ENCODE results near the gene YAP1.

GRCh38 chr11:102274628-102275027 lies 164.4 kb downstream of the YAP1 start:
- no peak for TF ChIP-seq CTCF (conservative IDR thresholded peaks at IDR 0.05; ENCODE audit: low read length)
- TF ChIP-seq EZH2phosphoT487 (IDR thresholded peaks at IDR 0.05; ENCODE audit: borderline replicate concordance, low read depth, low read length) = no peak

Measured in OCI-LY7 (cell line).